HG03064 (cell line): ENCODE data around the gene CDC27.
"Not testable (repeated sequence)": the region's sequence is repeated elsewhere in the genome, so short reads cannot be mapped to it uniquely, and the experiment has no call there.

Experiments
- ATAC-seq: cut with Tn5 transposase; IDR thresholded peaks from one replicate; pipeline ENCODE4 v1.9.1; 2021; ENCODE audit warnings: low read depth; ENCODE audit not compliant: unreplicated experiment

CDC27 gene

GRCh38 chr17:47220531-47220999 lies 31.5 kb upstream of the CDC27 start:
- peak; percentile 49 for ATAC-seq

- no peak for ATAC-seq
Observed at GRCh38 chr17:47219621-47220475, 30.8 kb upstream of the CDC27 start.

GRCh38 chr17:47218896-47219430 lies 29.9 kb upstream of the CDC27 start:
- no peak for ATAC-seq

GRCh38 chr17:47217279-47217678 lies 28.2 kb upstream of the CDC27 start:
- ATAC-seq, result not testable (repeated sequence)

- ATAC-seq, result not testable (repeated sequence)
Observed at GRCh38 chr17:47216821-47217220, 27.7 kb upstream of the CDC27 start.

GRCh38 chr17:47214931-47215330 lies 25.8 kb upstream of the CDC27 start:
- no peak for ATAC-seq

- ATAC-seq, result no peak
Observed at GRCh38 chr17:47213540-47213939, 24.4 kb upstream of the CDC27 start.

- ATAC-seq, result no peak
Observed at GRCh38 chr17:47212458-47212857, 23.4 kb upstream of the CDC27 start.

GRCh38 chr17:47210779-47211178 lies 21.7 kb upstream of the CDC27 start:
- ATAC-seq, result no peak

- no peak for ATAC-seq
Observed at GRCh38 chr17:47210105-47210504, 21.0 kb upstream of the CDC27 start.

- no peak for ATAC-seq
Observed at GRCh38 chr17:47209499-47209898, 20.4 kb upstream of the CDC27 start.

- no peak for ATAC-seq
Observed at GRCh38 chr17:47208744-47209488, 19.8 kb upstream of the CDC27 start, which contains the start of gene MYL4. MYL4 (plus strand) TSS chr17:47209348; CDS start chr17:47209423, 75 bp downstream.

GRCh38 chr17:47207143-47208067 lies 18.3 kb upstream of the CDC27 start:
- ATAC-seq, result no peak

- peak; percentile 44 for ATAC-seq
Observed at GRCh38 chr17:47205419-47205963, 16.4 kb upstream of the CDC27 start.

GRCh38 chr17:47204722-47205418 lies 15.8 kb upstream of the CDC27 start:
- peak; percentile 36 for ATAC-seq

GRCh38 chr17:47203984-47204721 lies 15.1 kb upstream of the CDC27 start:
- peak; percentile 13 for ATAC-seq

GRCh38 chr17:47201166-47201565 lies 12.1 kb upstream of the CDC27 start:
- ATAC-seq, result no peak

GRCh38 chr17:47200325-47200664 lies 11.2 kb upstream of the CDC27 start:
- no peak for ATAC-seq
